ENCODE measurements around the gene FKBP14. TPM values are rescaled to one million over a fixed set of nuclear protein-coding genes. Genes with fewer than 3 reads are reported as not detected.

Gene FKBP14
- polyA plus RNA-seq, 3 donors = 0.43 to 1.9 (median 1.1) TPM

- no peak overlapping the region for H3K4me3 Mint-ChIP-seq
- H4K20me1 ChIP-seq (ENCODE audit: insufficient read depth, low read length) = no peaks in the 10 kb centered on the region
- H3K4me1 Mint-ChIP-seq = peaks cover 32% of the 10 kb centered on the region
- H3K4me2 ChIP-seq (replicated peaks; ENCODE audit: extremely low read depth, low read length, poor library complexity, severe bottlenecking) = no peak overlapping the region
- no peak for TF ChIP-seq CTCF (IDR thresholded peaks at IDR 0.05)
- no peak overlapping the region for H3K27ac Mint-ChIP-seq
- H2AFZ ChIP-seq (ENCODE audit: insufficient read depth, low read depth, low read length, poor library complexity, severe bottlenecking) = no peak overlapping the region
- H3K27ac ChIP-seq (ENCODE audit: low read depth in 1 of 2, low read length in 2 of 2) = no peak overlapping the region
- no peaks in the 10 kb centered on the region for H3K27me3 ChIP-seq (ENCODE audit: control insufficient read depth in 2 of 2, insufficient read depth in 2 of 2, low read length in 2 of 2)
- peaks cover 0 to 3% (median 0%) of the 10 kb centered on the region in 7 donors for H3K9me3 Mint-ChIP-seq
- H3K36me3 Mint-ChIP-seq = peaks cover 9 to 12% of the 10 kb centered on the region in 2 donors
- no peak overlapping the region for H3K4me3 ChIP-seq (replicated peaks in 1 of 3; ENCODE audit: low read depth in 2 of 3, low read length in 3 of 3)
- peaks cover 0 to 1% (median 0%) of the 10 kb centered on the region in 3 donors for H3K27me3 Mint-ChIP-seq (ENCODE audit: low read depth in 3 of 3)
- peaks cover 17% of the 10 kb centered on the region for H3K79me2 ChIP-seq (ENCODE audit: insufficient read depth, low read length)
- peaks cover 16 to 29% of the 10 kb centered on the region in 2 donors for H3K4me1 ChIP-seq (ENCODE audit: control insufficient read depth in 1 of 2, insufficient read depth in 2 of 2, low read length in 2 of 2)
- 100% methylated on average over 1 of the region's 1 CpG for WGBS (ENCODE audit: insufficient coverage)
- peaks cover 0 to 12% of the 10 kb centered on the region in 2 donors for H3K36me3 ChIP-seq (replicated peaks in 1 of 2; ENCODE audit: control insufficient read depth in 1 of 2, insufficient read depth in 2 of 2, low read length in 2 of 2)
- no peak for DNase-seq
- intact Hi-C loops (cut with micrococcal nuclease) = no loop called here
- no peaks in the 10 kb centered on the region for H3K9me3 ChIP-seq (replicated peaks in 1 of 2; ENCODE audit: control insufficient read depth in 1 of 2, insufficient read depth in 1 of 2, low read length in 2 of 2)
- no peak overlapping the region for H3K9ac ChIP-seq (ENCODE audit: insufficient read depth, low read length, poor library complexity, severe bottlenecking)
Observed at GRCh38 chr7:29972315-29972669, 54.2 kb downstream of the FKBP14 start.

GRCh38 chr7:29971566-29972314 lies 54.8 kb downstream of the FKBP14 start:
- H3K27ac Mint-ChIP-seq = no peak overlapping the region
- TF ChIP-seq CTCF (IDR thresholded peaks at IDR 0.05) = no peak
- H3K4me2 ChIP-seq (replicated peaks; ENCODE audit: extremely low read depth, low read length, poor library complexity, severe bottlenecking) = no peak overlapping the region
- WGBS (ENCODE audit: insufficient coverage) = no CpG with 5 or more reads among the region's 5 CpGs
- H3K36me3 Mint-ChIP-seq = peaks cover 12 to 13% of the 10 kb centered on the region in 2 donors
- peaks cover 0 to 3% (median 0%) of the 10 kb centered on the region in 3 donors for H3K27me3 Mint-ChIP-seq (ENCODE audit: low read depth in 3 of 3)
- peaks cover 0 to 13% of the 10 kb centered on the region in 2 donors for H3K36me3 ChIP-seq (replicated peaks in 1 of 2; ENCODE audit: control insufficient read depth in 1 of 2, insufficient read depth in 2 of 2, low read length in 2 of 2)
- peaks cover 13 to 24% of the 10 kb centered on the region in 2 donors for H3K4me1 ChIP-seq (ENCODE audit: control insufficient read depth in 1 of 2, insufficient read depth in 2 of 2, low read length in 2 of 2)
- H3K4me3 Mint-ChIP-seq = no peak overlapping the region
- H3K27me3 ChIP-seq (ENCODE audit: control insufficient read depth in 2 of 2, insufficient read depth in 2 of 2, low read length in 2 of 2) = no peaks in the 10 kb centered on the region
- H3K9me3 ChIP-seq (replicated peaks in 1 of 2; ENCODE audit: control insufficient read depth in 1 of 2, insufficient read depth in 1 of 2, low read length in 2 of 2) = no peaks in the 10 kb centered on the region
- peaks cover 17% of the 10 kb centered on the region for H3K79me2 ChIP-seq (ENCODE audit: insufficient read depth, low read length)
- intact Hi-C loops (cut with micrococcal nuclease) = no loop called here
- H3K27ac ChIP-seq (ENCODE audit: low read depth in 1 of 2, low read length in 2 of 2) = no peak overlapping the region
- H3K9me3 Mint-ChIP-seq = peaks cover 0 to 4% (median 0%) of the 10 kb centered on the region in 7 donors
- H4K20me1 ChIP-seq (ENCODE audit: insufficient read depth, low read length) = no peaks in the 10 kb centered on the region
- H2AFZ ChIP-seq (ENCODE audit: insufficient read depth, low read depth, low read length, poor library complexity, severe bottlenecking) = no peak overlapping the region
- peaks cover 27% of the 10 kb centered on the region for H3K4me1 Mint-ChIP-seq
- no peak overlapping the region for H3K4me3 ChIP-seq (replicated peaks in 1 of 3; ENCODE audit: low read depth in 2 of 3, low read length in 3 of 3)
- H3K9ac ChIP-seq (ENCODE audit: insufficient read depth, low read length, poor library complexity, severe bottlenecking) = no peak overlapping the region
- DNase-seq = no peak
